Inflammatory macrophage treated with lipopolysaccharide for 4 hours (primary cell): Measurements from ENCODE around the gene TSC22D3.
"Not testable (repeated sequence)": the region's sequence is repeated elsewhere in the genome, so short reads cannot be mapped to it uniquely, and the experiment has no call there.

Experiments
- DNase-seq: peaks from one replicate; pipeline ENCODE4 v3.0.0-alpha.2; 2020

TSC22D3 gene

DNA sequence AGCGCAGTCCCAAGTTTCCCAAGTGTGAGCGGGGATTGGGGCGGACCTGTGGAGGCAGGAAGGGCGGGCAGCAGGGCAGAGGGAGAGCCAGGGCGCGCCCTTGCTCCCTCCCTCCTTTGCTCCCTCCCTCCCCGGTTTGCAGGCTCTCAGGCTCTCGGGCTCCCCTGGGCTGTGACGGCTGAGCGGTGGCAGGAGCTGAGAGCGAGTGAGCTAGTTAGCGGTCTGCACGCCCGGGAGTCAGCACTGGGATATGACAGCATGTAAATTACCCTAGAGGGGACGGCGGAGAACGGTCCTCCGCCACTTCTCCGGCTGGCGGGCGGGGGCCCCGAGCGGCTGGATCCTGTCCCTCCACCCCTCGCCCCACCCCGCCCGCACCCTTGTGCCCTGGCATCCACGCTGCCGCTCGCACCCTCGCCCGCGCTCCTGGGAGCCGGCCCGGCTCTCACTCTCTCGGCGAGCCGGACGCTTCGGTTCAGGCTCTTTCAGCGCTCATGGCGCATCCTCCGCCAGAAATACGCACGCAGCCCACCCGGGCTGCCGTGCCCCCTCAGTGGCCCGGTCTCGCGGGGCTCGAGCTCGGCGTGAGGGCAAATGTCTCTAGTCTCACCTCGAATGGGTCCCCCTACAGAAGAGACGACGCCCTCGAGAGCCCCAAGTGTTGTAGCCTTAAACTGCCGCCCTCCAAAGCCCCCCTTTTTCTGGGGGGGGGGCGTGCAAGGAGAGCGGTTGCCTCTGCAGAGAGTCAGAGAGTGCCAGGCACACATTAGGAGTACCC is at the start of gene TSC22D3:
Gene TSC22D3 (minus strand): TSS at position 54 of the 778 bp plus-strand sequence. CDS start 368 bp downstream, outside the sequence.
- DNase-seq: peak; percentile 49

DNA sequence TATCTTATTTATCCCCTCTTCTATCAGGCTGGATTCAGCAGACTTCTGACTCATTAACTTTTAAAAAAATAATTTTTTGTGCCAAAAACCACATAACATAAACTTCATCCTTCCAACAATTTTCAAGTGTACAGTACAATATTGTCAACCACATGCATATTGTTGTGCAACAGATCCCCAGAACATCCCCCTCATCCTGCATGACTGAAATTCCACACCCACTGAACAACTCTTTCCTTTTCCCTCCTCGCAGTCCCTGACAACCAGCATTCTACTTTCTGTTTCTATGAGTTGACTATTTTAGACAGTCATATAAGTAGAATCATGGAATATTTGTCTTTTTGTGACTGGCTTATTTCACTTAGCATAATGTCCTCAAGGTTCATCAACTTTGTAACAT is 47.9 kb upstream of the TSC22D3 start:
- peak; percentile 69 for DNase-seq

DNA sequence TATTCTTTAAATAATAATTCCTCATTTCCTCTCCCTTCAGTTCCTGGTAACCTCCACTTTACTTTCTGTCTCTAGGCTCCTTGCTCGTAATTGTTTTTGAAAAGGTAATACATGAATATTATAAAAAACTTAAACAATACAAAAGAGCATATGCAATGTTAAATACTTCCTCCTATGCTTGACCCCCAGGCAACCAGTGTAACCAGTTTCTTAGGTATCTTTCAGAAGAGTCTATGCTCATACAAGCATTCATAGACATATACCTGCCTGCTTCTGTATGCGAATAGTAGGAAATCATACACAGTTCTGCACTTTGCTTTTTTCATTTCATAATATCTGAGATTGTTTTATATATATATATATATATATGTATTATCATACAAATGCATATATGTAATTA is 47.5 kb upstream of the TSC22D3 start:
- DNase-seq: no peak

DNA sequence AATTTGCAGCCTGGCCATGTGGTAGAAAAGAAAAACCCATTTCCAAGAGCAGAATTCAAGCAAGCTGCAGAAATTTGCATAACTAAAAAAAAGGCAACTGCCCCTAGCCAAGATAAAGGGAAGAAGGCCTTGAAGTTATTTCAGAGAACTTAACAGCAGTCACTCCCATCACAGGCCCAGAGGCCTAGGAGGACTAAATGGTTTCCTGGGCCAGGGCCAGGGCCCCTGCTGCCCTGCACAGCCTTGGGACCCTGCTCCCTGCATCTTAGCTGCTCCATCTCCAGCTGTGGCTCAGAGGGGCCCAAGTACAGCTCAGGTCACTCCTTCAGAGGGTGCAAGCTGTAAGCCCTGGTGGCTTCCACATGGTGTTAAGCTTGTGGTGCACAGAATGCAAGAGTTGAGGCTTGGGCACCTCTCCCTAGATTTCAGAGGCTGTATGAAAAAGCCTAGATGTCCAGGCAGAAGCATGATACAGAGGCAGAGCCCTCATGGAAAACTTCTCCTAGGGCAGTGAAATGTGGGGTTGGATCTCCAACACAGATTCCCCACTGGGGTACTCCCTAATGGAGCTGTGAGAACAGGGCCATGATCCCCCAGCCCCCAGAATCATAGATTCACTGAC is 43.4 kb upstream of the TSC22D3 start:
- no peak for DNase-seq

DNA sequence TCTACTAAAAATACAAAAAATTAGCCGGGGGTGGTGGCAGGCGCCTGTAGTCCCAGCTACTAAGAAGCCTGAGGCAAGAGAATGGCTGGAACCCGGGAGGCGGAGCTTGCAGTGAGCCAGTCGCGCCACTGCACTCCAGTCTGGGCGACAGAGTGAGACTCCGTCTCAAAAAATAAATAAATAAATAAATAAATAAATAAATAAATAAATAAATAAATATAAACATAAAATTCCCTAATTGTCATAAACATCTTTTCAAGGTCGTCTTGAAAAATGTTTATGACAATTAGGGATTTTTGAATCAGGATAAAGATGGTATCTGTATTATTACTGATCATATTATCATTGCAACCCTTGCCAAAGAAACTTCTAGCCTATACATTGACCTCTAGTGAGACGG is 34.5 kb upstream of the TSC22D3 start:
- DNase-seq: not testable (repeated sequence)

DNA sequence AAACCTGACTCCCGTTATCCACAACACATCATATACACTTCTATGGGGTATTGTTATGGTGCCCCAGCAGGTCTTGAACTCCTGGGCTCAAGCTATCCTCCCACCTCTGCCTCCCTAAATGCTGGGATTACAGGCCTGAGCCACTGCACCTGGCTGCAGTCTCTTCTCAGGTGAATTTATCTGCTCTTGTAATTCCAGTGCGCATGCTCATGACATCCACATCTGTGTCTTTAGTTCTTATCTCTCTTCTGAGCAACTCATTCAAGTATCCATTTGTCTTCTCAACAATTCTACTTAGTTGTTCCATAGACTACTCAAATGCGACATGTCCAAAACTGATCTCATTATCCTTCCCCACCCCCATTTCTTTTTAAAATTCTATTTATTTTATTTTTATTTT is 29.6 kb upstream of the TSC22D3 start:
- DNase-seq: no peak

DNA sequence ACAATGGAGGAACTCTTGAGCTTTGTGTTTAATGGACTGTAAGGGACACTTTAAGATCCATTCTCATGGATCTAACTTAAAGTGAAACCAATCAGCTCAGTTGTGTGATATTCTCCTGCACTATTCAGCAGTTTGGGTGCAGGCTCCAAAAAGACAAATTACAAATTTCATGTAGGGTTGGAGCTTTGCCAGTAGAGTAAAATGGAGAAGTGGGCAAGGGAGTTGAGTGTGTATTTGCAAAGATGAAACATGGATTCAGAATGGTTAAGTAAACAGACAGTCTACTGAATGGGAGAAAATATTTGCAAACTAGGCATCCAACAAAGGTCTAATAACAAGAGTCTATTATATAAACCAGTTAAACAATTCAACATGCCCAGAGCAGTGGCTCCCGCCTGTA is 28.8 kb upstream of the TSC22D3 start:
- DNase-seq: no peak

DNA sequence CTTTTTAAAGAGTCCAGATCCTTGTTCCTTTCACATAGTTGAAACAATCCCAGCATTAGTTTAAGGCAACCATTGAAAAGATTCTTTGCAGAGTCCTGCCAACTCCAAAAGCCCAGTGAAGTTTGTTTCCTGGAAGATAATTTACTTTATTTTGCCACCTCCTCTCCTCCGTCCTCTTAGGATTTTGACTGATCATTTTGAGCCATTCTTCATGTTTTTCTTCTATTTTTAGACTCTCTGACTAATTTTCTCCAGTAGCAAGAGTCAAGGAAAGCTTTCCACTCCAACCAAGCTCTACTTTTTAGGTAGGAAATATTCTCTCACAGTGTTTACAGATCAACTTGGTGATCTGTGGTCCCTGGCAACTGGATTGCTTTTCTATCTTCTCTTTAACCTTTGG is 12.2 kb upstream of the TSC22D3 start:
- no peak for DNase-seq

DNA sequence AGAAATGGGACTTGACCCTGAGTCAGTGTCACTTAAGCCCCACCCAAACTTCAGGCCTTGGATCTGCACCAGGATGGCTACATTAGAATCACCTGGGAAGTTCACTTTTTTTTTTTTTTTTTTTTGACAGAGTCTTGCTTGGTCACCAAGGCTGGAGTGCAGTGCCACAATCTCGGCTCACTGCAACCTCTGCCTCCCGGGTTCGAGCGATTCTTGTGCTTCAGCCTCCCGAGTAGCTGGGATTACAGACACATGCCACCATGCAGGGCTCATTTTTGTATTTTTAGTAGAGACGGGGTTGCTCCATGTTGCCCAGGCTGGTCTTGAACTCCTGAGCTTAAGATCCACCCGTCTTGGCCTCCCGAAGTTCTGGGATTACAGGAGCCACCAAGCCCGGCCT is 4.9 kb upstream of the TSC22D3 start:
- no peak for DNase-seq

DNA sequence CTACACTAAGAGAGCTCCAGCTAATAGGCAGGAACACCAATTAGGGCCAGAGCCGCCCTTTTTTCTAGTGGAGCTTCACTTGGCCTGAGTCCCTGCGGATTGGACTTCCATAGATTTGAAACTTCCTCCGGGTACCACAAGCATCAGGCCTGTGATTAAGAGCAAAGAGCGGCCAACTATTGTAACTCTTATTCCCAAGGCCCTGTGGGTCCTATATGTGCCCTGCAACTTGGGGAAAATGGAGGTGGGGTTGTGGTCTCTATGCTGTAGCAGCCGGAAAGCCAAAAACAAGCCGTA is 1.9 kb upstream of the TSC22D3 start, which contains the start of gene NCBP2L:
Gene NCBP2L (plus strand): TSS at position 198 of the 297 bp plus-strand sequence. CDS start 16,488 bp downstream, outside the sequence.
- no peak for DNase-seq

DNA sequence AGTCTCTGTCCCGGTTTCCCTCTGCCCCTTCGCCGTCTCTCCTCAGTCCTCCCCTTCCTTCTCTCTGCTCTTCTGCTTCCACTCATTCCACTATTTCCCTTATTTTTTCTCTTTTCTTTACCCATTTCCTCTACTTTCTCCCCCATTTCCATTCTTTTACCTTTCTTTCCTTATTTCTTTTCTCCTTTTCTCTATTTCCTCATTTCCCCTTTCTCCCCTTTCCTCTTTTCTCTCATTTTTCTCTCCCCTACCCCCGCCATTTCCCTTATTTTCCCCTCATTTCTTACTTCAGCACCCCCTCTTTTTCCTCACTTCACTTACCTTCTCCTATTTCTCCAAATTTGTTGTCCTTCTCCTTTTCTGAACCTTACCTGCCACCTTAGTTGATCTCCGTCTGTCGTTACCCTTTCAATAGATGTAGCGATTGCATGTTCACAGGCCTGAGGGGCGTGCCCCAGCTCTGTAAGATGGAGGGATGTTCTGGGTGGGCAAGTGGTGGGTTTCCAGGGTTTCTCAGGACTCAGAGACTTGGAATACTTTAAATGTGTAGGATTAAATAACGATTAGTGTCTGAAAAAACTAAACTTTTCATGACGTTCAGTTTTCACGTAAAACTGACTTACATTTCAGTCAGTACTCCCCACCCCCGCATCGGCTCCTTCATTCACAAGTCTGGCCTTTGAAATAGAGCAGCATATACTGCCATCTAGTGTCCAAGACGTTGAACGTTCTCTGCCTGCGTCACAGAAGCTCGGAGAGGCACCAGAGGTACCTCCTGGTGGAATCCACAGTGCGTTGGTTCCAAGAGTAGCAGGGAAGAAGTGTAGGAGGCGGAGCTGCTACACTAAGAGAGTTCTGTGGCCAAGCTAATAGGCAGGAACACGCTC is 1.3 kb upstream of the TSC22D3 start:
- peak; percentile 86 for DNase-seq

DNA sequence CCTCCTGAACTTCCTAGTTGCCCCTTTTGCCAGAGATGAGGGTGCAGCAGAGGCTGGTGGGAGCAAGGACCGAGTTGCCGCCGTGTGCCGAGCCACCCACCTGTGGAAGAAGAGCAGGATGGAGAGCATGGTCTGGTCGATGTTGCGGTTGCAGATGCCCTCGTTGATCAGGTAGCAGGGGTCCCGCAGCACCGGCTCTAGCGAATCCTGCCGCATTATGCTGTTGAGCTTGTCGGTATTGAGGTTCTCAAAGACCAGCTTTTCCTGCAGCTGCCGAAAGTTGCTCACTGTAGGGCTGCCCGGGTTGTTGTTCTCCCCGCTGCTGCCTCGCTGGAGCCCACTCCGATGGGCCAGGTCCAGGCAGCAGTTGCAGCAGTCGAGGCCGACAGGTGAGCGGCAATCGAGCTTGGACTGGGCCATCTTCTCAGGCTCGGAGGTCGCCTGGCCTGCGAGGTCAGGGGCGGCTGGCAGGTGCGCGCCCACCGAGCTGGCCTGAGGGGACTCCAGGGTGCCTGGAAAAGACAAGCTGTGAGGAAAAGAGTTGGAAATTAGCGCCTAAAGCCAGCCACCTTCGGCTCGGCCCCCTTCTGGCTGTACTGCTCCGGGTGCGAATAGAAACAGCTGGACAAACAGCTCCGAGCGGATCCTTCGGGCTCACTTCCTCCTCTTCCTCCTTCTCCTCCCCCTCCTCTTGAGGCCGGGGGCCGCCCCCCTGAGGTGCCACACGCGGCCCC is 420 bp downstream of the TSC22D3 start:
- DNase-seq: no peak

DNA sequence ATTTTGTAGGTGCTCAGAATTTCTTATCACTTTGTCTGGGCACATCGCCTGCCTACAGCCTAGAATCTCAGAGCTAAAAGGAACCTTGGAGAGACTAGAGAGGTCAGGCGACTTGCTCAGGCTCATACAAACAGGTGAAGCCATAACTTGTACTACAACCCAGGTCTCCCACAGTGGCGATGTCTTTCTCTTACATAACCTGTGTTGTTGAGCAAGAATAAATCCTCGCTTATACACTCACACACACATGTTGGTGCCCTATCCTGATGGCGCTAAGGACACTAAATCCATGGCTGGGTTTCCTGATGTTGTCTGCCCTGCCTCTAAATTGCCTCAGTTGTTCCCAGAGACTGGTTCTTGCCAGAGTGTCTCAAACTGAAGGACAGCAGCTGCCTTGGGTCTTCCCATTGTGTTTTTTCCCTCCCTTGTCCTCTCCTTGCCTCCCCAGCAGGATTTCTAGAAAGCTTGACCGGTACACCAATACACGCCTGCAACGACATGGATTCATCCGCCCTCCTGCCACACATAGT is 1.6 kb downstream of the TSC22D3 start:
- no peak for DNase-seq

DNA sequence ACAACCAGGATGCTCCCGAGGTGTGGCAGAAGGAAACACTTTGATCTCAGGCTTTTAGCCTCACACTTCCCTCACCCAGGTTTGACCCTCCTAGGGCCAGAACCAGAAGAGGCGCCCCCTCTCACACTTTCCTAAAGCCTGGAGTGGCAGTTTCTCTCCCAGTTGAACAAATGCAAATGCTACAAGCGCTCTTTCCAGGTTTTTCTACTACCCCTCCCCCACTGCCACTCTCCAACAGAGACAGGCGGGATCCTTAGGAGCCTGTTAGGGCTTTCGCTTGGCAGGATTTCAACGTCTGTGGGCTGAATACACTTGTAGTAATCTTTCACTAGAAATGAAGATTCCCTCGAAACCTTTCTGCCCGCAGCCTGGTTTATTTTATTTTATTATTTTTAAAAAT is 2.4 kb downstream of the TSC22D3 start:
- DNase-seq: no peak

DNA sequence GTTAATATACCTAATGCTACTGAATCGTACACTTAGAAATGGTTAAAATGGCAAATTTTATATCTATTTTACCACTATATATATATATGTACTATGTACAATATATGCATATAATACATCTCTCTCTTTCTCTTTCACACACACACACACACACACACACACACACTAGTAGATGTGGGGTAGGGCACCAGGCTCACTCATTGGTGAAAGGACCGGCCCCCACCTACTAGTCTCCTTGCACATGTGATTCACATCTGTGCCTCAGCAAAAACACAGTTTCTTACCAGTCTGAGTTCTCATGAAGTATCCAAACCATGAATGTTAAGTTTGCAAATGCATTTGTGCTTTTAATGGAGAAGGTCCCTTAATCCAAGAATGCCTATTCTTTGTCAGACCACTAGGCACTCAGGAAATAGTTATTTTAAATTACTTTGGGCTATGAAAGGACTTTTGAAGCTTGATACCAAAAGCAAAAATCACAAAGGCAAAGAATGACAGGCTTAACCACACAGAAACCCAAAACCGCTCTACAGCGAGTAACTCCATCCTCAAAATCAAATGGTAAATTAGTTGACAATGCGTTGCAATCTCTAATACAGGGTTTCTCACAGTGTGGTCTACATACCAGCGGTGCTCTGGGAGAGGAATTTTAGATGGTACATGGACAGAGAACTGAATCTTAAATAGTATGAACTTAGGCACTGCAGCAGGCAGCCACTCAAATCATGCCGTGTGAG is 5.8 kb downstream of the TSC22D3 start:
- no peak for DNase-seq

DNA sequence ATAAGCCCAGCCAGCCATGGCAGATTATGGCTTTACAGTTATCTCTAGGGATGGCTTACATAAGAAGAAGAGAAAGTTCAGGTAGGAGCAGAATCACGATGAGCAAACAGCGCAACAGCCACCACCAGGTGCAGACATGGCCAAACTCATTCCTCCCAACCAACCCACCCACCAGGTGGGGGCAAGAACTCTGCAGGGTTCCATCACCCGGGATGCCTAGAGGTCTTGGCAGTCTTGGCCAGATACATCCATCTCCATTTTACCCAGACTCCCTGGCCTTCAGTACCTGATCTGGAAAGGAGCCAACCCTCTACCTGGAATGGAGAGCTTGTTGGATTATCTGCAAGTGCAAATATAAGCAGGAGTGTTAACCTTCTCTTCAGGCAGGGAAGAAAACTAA is 7.5 kb downstream of the TSC22D3 start:
- DNase-seq: no peak

DNA sequence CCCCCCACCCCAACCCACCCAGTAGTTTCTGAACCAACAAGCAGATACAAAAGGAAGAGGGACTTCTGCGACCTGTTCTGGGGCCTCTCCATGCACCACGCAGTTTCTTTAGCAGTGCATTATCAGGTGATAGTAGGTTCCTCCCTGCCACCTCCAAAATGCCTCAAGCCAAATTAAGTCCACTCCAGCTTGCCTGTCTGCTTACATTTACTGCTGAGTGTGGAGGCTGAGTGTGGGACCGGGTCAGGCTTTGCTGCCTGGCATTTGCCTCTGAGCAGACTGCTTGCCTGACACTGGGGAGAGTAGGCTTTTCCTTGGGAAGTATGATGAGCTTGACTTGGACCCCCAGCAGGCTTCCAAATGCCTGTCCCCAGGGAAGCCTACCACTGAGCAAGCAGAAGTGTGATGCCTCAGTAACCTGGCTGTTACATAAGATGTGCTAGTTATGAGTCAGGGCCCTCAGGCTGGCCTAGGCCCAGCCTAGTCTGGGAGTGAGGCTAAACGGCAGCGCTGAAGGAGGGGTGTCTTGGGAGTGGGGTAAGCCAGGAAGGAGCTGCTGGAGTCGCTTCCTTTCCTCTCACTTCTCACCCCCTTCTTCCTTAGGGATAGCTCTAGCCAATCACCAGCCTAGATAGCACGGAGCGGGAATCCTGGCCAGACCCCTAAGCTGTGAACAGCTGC is 9.0 kb downstream of the TSC22D3 start:
- DNase-seq: no peak

DNA sequence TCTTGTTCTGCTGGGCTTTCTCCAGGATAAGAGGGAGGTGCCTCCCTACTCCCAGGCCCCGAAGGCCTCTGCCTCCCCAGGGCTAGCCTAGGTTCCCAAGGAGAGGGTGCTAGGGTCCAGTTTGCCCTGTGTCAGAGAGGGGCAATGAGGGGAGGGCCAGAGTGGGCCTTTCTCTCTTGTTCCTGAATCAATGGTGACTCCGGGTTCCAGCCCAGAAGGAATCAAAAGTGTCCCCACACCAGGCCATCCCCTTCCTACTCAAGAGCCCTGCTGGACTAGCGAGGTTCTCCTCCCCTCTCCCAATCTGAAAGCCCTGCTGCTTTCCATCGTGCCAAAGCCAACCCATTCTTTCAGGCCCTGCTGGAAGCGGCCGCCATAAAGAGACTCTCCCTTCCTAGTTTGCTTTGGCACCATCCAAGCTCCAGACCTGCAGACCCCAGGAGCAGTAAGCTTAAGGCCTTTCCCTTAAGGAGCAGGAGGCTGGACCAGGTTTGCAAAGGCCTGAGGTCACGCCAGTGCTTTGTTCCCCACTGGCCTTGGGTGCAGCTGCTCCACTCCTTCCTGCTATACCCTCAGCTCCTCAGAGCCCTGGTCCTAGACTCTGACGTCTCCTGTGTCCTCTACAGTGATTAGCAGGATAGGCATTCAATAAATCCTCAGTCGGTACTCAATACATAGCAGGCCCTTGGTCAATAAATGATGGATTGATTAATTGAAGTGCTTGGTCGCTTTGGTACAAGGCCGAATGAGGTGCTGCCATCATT is 10.6 kb downstream of the TSC22D3 start:
- DNase-seq: no peak

DNA sequence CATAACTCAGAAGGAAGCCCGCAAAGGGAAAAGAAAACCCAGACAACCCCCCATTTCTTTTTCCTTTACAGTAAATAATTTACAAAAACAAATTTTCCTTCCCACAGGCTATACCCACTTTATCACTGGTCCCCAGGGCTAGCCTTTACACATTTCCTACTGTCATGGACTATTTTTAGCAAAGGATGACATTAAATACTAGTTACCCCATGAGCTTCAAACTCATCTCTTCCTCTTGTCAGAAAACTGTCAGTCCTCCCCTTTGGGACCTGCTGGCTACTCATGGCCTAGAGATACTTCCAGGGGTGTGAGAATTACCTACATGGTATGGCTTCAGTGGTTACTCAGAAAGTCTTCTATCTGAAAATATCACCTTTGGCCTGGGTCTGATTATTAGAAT is 11.9 kb downstream of the TSC22D3 start:
- no peak for DNase-seq

DNA sequence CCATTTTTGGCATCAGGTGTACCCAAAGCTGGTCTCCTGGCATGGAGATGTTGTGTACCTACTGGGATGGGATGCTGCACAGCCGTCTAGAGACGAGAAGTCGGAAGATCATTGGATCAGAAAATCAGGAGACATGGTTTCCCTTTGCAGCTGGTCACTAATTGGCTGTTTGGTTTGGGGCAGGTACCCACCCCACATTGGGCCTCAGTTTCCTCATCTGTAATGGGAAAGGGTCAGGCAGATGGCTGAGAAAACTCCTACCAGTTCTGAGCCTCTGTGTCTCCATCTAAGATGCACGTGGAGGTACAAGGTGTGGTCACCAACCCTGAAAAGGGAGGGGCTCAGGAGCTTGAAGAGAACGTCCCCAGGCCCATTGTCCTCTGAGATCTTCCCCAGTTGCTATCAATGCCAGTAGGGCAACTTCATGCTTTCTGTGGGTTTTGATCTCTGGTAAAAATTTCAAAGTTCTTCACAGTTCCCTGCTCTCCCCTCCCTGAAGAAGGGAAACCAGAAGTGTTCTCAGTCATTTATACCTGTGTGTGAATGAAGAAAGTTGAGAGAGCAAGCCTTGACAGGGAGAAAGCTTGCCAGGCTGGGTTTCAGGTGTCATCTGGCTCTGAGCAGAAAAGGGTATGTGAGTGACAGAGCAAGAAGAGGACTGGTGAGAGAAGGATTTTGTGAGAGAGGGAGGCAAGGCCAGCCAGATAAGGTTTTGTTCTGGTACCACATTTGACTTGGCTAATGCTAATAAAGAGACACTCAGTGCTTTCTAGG is 15.1 kb downstream of the TSC22D3 start:
- DNase-seq: no peak
